Stimulated activated CD4-positive, alpha-beta T cell treated with anti-CD3 and anti-CD28 coated beads, Interleukin-15, amount 100 ng/mL, for 1 hour (primary cell): ENCODE measurements around the gene FLNC.

ENCODE experiments used
- DNase-seq, 2 donors: peaks; one replicate each; pipeline ENCODE4 v3.0.0-alpha.2; 2020; ENCODE audit warnings: low read depth in 1 of 2, low spot score in 1 of 2

Gene FLNC

GRCh38 chr7:128829391-128830166 lies 627 bp upstream of the FLNC start:
- DNase-seq = no peak

DNA sequence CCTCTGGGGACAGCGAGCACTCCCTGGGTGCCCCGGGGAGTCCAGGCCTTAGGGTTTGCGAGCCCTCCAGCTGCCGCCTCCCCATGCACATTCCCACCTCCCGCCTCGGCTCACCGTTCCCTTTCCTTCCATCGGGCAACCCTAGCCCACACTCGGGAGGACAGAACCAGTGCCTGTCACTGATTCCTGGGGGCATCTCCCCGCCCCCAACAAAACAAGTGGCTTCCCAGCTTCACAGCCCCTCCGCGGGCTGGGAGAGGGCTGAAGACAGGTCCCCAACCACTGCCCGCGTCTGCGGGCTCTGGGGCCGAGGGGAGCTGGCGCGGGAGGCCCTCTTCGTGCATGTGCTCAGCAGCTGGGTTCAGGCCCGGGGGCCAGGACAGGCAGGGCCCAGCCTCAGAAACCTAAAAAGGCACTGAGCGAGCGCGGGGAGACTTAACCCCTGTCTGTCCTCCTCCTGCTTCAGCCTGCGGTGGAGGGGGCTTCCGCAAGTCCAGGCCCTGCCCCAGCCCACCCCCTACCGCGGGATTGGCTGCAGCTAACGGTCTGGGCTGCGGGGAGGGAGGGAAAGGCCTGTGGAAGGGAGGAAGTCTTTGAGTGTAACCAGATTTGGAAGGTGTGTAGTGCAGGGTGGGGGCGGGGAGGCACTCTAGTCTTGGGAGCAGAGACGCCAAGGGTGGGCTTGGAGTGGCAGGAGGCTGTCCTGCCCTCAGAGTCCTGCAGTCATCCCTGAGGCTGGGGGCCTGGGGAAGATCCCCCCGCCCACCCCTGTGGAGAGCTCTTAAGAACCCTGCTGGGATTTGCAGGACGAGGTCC lies 1.2 kb downstream of the FLNC start:
- DNase-seq = no peak

DNA sequence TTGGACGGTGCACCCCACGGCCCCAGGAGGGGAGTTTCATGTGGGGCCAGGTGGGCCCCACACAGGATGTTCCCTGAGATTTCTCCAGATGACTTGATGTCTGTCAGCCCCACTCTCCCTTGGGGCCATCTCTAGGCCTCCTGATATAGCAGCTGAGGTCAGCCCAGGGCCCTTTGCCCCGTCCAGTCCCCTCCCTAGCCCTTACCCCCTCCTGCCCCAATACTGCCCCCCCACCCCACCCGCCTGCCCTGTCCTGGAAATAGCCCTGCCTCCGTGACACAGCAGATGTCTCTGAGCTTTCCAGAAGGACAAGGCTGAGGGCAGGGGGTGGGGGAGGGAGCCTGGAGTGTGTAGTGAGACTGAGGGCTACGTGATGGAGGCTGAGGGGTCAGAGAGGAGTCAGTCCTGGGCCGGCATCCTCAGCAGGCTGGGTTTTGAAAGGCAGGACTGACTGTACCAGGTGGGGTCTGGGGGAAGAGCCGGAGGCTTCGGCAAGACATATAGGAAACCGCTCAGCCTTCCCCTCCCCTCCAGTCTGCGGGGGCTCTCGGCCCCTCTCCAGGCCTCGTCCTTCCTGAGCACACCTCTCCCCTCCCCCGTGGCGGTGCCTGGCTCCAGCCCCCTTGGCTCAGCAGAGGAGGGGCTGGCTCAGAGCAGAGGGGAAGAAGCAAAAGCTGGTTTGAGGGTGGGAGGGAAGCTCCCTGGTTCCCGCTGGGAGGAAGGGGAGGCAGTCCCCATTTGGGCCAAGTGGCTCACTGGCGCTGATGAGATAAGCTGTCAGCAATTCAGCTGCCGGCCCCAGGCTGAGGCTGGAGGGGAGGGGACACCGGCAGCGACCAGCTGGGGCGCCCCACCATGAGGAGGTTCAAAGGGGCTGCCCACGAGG lies 2.0 kb downstream of the FLNC start:
- no peak for DNase-seq

DNA sequence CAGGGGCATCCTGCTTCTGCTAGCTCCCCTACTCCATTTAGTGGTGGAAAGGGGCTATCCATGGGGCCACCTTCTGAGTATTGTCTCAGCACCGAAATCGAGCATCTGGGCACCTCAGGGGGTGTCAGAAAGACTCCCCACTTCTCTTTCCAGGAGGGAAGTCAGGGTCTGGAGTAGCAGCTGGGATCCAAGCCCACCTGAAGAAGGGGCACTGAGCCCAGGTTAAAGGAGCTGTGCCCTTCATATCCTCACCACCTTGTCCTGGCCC lies 2.6 kb downstream of the FLNC start:
- DNase-seq = no peak

DNA sequence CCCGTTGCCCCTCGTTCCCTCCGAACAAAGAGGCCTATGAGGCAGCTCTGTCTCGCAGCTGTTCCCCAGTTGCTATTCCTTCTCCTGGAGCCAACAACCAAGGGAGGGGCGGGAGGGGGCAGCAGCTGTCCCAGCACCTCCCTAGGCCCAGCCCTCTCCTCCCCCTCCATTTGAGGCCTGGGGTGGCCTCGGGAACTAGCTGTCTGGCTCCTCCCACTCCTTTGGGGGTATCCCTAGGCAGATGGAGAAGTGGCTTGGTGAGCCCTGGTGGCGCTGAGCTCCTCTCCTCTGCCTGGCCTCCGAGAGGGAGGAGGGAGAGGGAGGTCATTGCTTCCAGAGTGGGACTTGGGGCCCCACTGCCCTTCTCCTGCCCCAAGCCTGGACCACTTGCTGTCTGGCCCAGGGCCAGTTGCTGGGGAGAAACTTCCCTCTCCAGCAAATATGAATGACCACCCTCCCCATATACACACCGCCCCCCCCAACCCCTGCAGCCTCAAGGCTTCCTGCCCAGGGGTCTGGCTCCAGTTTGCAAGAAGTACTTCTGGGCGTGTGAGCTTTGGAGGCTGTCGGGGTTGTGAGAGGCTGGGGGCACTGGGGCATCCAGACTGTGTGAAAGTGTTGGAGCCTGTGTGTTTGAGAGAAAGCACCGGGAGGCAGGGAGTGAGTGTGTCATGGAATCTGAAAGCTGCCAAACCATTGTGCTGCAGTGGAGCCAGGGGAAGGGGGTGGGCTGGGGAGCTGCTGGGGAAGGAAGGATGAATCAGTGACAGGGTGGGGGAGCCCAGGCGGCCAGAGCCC lies 3.1 kb downstream of the FLNC start:
- no peak for DNase-seq

- no peak for DNase-seq
These were observed 3.7 kb downstream of the FLNC start for GRCh38 chr7:128833946-128834325.

DNA sequence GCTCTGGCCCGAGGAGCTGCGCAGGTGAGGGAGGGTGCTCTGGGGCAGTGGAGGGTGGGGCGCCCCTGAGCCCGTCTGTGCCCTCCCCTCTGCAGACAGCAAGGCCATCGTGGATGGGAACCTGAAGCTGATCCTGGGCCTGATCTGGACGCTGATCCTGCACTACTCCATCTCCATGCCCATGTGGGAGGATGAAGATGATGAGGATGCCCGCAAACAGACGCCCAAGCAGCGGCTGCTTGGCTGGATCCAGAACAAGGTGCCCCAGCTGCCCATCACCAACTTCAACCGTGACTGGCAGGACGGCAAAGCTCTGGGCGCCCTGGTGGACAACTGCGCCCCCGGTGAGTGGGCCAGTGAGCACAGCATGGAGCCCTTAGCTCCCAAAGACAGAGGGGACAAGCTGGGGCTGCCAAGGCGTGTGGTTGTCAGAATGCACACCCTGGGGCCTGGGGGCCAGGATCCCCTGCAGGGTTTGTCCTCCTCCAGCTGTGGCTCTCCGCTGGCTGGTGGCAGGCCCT lies 5.1 kb downstream of the FLNC start:
- DNase-seq = no peak

GRCh38 chr7:128835790-128836641 lies 5.8 kb downstream of the FLNC start:
- no peak for DNase-seq

DNA sequence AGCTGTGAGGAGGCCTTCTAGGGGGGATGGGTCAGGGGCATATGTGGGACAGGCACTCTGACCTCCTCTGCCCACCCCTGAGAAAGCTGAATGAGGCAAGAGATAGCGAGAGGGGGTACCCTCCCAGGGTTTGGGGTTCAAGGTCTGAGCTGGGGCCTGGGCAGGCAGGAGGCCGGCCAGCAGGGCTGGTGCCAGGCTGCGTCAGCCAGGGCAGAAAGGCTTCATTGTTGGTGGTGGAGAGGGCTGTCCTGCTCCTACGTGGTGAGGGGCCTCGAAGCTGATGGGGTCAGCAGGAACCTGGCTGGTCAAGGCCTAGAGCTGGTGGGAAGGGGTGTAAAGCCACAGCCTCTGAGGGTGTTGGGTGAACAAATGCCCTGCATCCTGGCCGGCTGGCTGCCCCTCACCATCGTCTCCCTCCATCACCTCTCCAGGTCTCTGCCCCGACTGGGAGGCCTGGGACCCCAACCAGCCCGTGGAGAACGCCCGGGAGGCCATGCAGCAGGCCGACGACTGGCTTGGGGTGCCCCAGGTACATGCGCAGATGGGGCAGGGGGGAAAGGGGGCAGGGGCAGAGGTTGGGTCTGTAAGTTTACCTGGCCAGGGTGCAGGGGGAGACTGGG lies 6.6 kb downstream of the FLNC start:
- DNase-seq = no peak

DNA sequence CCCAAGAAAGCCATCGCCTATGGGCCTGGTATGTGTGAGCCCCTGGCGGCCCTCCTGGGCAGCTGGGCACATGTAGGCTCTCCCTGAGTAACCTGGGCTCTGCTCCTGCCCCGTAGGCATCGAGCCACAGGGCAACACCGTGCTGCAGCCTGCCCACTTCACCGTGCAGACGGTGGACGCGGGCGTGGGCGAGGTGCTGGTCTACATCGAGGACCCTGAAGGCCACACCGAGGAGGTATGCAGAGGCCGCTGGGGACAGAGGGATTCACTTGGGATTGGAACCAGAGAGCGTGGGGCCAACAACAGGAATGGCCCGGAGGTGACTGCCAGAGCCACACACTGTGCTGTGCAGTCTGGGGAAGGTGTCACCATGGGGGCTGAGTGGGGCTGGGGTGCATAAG lies 7.3 kb downstream of the FLNC start:
- DNase-seq = no peak

- DNase-seq = no peak
These were observed 8.0 kb downstream of the FLNC start for GRCh38 chr7:128838109-128838779.

- DNase-seq = no peak
These were observed 8.9 kb downstream of the FLNC start for GRCh38 chr7:128838981-128839731.

GRCh38 chr7:128839751-128840177 lies 9.6 kb downstream of the FLNC start:
- DNase-seq = no peak

- no peak for DNase-seq
These were observed 10.3 kb downstream of the FLNC start for GRCh38 chr7:128840326-128841170.

DNA sequence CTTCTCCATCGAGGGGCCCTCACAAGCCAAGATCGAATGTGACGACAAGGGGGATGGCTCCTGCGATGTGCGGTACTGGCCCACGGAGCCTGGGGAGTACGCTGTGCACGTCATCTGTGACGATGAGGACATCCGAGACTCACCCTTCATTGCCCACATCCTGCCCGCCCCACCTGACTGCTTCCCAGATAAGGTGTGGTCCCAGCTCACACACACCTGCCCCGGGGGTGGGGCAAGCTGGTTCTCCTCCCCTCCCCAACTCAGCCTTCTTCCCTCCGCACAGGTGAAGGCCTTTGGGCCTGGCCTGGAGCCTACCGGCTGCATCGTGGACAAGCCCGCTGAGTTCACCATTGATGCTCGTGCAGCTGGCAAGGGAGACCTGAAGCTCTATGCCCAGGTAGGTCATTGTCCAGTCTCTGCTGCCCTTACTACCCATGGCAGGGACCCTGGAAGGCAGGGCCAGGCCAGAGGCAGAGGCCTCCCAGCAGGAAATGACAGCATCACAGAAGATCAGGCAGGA lies 11.0 kb downstream of the FLNC start:
- DNase-seq = no peak

DNA sequence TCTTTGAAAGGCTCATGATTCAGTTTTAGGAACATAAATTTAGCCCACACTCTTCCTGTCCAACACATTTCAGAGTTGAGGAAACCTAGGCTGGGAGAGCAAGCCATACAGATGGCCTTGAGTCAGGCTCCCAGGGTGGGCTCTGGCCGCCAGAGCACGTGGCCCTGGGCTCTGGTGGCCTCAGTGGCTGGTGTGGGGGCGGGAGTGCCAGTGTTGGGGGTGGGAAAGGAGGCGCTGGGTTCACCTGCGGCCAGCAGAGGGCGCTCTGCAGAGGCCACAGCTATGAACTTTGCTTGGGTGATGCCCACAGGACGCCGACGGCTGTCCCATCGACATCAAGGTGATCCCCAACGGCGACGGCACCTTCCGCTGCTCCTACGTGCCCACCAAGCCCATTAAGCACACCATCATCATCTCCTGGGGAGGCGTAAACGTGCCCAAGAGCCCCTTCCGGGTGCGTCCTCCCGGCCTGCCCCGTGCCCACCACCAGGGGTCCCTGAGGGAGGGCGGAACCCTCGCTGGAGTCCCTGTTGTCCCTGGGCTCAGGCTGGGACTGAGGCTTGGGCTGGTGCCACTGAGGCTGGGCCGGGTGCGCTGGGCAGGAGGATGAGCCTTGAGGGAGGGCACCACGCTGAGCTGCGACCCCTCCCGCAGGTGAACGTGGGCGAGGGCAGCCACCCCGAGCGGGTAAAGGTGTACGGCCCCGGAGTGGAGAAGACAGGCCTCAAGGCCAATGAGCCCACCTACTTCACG lies 11.9 kb downstream of the FLNC start:
- DNase-seq = peak in 1 of 2 donors; percentile 30
